NCI-H2171 (cell line): ENCODE measurements around the gene GTPBP1.
A peak's percentile ranks its signal among the peaks of the same experiment; 100 is the strongest.

Source experiments
- DNase-seq: peaks from one replicate; lab custom pipeline; 2025; lab: John Stamatoyannopoulos, UW

Gene GTPBP1

DNA sequence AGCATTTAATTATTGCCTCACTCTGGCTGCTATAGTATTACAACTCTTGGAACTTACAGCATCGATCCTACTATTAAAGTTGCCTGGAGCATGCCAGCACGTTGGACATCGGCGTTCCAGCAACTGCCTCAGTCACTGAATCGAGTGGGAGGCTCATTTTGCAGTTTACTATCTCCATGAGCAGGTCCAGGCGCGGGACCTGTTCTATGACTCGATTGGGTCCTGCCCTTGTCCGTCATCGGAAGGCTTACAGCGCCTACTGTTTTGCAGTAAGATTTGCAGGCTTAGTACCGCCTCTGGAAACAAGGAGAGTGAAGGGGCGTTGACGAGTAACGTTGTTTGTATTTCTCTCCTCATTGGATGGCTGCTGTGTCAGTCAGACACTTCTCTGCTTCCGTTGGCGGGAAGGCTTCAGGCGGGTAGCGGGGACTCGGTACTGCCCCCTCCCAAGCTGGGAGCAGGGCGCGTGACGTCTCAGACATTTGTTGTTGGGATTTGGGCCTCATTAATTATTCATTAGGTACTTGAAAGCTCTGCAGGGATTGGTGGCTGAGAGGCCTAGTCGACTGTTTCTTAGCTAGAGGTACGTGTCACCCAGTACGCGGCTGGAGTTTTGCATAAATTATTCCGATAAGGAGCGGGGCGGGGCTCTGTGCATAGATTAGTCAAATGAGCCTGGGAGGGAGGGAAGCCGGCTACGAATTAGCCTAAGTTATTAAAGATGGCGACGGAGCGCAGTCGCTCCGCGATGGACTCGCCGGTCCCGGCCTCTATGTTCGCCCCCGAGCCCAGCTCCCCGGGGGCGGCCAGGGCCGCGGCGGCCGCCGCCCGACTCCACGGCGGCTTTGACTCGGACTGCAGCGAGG, at the start of gene GTPBP1:
TSS of gene GTPBP1 (plus strand) at position 710 of the 866 bp plus-strand sequence. CDS start at position 722, 12 bp downstream.
- peak; percentile 100 for DNase-seq

DNA sequence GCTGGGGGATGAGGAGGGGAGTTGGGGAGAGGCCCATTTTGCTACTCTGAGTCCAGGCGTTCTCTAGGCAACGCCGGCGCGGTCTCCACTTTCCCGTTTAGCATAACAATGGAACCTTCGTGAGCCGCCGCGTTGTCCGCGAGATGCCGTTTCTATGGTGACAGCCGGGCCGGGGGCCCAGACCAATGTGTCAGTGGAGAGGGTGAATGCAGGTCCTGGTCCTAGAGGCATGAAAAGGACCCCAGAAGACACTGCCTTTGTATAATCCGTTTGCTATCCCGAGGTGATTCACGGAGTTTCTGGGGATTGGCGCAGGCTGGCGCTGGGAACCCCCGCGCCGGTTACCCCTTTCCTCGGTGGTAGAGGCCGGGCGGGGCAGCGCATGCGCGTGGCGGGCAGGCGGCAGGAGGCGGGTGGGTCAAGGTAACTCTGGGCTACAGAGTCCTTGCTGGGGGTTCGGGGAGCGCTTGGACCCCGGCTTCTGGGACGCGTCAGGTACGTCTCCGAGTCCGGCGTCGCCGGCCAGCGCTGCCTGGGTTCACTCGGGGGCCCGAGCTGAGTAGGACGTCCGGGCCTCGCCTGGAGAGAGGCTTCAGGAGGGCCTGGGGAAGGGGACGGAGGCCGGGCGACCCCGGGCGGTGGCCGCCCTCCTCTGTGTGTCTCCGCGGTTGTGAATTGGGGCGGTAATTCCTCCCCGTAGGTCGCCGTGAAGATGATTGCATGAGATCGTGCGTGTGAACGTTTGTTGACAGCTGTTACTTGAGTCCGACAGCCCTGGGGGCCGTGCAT, 49.3 kb upstream of the GTPBP1 start, which contains the start of the genes CBY1 and FAM227A:
TSS of gene CBY1 (plus strand) at position 383 of the 789 bp plus-strand sequence. CDS start 11,417 bp downstream, outside the sequence.
TSS of gene FAM227A (minus strand) at position 137 of the 789 bp plus-strand sequence. CDS start 6,224 bp downstream, outside the sequence.
- peak; percentile 81 for DNase-seq

DNA sequence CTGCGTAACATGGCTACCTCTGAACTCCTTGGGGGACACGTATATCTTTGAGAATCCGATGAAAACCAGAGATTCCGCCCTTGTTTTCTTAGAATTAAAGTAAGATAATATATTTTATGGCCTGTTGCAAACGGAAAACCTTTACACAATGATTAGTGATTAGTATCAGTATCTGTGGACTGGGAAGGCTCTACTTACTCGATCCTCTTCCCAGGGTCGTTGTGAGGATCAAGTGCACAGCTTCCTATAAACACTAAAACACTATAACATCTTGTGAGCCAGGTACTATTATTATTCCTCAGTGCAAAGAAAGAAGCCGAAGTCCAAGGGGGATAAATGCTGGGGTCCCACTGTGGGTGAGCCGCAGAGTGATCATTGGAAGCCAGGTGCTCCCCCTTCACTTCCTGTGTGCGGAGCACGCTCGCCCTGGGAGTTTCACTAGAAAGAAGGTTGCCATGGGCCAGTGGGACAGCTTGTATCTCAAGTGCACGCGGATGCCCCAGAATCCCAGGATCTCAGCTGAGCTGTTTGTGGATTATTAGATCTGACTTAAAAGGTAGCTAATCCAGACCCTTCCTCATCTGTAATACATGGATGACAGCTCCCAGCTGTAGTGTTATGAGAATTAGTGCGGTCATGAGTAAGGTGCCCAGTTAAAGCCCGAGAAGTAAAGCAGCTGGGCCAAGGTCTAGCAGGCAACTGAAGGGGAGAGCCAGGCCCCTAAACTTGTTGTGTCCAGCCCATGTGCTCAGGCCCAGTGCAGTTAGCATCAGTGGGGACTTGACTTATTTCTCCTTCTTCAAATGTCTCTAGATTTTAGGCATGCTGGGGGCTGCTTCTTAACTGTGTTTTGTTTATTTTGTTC, 48.5 kb upstream of the GTPBP1 start:
- DNase-seq, result no peak

DNA sequence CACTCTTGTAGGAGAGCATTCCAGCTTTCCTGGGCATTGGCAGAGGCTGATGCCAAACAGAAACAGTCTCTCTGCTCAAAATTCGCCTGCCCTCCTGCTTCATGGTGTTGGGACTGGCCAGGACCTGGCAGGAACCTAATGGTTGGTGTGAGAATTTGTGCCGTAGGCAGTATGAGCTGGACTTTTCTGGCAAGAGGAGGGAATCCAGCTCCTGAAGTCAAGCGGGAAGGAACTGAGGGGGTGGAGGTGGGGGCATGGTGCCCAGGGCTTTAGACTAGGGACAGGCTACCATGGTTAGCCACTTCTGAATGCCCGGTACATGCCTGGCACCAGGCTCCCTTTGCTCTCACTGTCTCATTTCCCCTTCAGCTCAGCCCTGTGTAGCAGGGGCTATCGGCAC, 30.9 kb upstream of the GTPBP1 start:
- no peak for DNase-seq

DNA sequence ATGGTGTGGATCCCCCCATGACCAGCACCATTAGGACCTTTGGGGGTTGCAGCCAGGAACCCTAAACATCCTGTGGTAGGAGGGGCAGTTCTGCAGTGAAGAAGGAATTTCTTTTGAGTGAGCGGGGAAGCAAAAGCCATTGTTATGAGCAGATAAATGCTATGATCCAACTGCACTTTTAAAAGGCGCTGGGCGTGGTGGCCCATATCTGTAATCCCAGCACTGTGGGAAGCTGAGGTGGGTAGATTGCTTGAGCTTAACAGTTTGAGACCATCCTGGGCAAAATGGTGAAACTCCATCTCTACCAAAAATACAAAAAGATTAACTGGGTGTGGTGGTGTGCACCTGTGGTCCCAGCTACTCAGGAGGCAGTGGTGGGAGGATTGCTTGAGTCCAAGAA, 29.9 kb upstream of the GTPBP1 start:
- no peak for DNase-seq

DNA sequence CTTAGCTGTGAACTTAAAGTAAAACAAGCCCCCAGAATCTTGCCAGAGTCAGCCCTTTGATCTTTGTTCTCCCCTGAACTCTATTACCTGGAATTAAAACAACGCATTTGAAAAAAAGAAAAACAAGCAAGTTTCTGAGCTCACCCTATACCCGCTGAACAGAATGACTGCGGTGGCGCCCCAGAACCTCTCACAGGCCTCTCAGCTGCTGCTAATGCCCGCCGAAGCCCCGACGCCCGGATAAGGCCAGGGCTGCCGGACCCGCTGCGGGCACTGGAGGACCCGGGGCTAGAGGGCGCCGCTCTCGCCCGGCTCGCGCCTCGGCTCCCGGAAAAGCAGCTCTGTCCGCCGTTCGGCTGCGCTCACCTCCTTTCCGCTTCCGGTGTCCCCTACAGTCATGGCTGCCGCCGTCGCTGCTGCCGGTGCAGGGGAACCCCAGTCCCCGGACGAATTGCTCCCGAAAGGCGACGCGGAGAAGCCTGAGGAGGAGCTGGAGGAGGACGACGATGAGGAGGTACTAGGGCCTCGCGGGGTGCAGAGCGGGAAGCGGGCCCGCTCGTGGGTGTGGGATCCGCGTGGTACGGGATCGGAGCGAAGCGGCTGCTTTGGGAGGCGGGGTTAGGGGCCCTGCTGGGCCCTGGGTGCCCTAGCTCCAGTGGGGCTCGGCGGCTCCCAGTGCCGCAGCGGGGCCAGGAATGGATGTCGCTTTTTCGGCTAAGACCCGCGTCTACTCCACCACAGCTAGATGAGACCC, 24.0 kb upstream of the GTPBP1 start, which contains the start of gene TOMM22:
TSS of gene TOMM22 (plus strand) at position 376 of the 754 bp plus-strand sequence. CDS start at position 398, 22 bp downstream.
- DNase-seq, result peak; percentile 81

DNA sequence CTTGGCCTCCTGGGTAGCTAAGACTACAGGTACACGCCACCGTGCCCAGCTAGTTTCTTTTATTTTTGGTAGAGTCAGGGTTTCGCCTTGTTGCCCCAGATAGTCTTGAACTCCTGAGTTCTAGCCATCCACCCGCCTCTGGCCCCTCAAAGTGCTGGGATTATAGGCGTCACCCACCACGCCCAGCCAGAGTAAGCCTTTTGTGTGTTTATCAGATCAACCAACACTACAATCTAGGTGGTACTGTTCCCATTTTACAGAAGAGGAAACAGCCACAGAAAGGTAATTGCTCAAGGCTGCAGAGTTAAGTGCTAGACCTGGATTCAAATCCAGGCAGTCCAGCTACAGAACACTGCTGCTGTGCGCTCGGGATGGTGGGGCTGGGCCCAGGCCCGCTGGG, 20.8 kb upstream of the GTPBP1 start:
- no peak for DNase-seq

DNA sequence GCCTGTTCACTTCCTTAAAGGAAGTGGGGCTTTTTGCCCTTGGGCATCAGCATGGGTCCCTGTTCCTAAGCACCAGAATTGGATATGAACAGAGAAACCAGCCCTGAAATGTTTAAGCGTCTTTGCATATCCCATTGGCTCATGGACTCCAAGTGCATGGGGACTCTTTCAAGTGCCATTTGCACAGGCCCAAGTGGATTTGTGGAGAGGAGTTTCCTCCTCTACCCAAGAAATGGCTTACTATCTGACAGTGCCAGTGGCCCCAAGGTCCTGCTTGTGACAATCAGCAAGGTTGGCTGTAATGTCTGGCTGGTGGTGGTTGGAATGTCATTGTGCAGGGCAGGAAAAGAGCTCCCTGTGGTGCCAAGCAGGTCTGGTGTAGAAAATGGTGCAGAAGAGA, 20.0 kb upstream of the GTPBP1 start:
- DNase-seq, result no peak

DNA sequence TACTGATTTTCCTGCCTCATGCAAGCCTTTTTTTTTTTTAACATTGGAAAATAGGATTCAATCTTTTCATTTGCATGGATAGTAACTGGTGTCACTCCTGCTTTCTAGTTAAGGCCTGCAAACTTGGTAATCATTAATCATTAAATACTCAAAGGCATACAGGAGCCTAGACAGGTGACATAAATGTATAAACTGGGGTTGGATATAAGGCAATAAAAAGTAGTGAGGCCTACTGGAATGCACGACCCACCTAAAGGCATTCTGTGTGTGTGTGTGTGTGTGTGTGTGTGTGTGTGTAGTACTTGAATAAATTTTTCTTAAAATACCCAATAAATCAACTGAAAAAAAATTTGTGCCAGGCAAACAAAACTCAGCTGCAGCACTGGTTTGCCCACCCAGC, 16.1 kb upstream of the GTPBP1 start:
- DNase-seq, result no peak

DNA sequence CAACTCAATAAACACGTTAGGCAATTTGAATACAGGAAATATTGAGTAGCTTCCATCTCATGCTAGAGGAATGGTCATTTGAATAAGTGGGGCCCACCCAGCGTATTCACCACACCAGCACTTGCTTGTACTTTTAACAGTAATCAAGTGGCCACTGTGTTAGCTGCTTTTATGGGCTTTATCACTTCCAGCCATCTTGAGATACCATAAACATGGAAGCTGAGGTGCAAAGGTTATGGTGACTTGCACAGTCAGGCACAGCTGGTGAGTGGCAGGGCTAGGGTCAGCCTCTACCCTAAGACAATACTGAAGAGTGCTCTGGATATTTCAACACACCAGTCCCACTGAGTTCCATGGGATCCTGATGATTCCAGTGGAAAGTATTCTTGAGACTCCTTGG, 11.7 kb upstream of the GTPBP1 start:
- no peak for DNase-seq

DNA sequence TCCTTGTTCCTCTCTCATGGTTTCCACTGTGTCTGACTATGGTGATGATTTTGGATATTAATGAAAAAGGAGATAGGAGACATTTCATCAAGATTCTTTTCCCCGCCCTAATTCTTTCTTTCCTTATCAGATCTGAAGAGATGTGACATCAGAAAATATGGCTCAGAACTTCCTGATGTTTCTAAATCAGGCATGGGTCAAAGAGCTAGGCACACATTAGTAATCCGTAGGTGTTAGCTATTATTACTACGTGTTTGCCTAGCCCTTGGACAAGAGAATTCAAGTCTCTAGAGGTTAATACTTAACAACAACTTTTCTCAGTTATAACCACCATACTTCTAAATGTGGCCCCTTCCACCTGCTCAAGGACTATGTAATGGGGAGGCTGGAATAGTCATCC, 10.8 kb upstream of the GTPBP1 start:
- DNase-seq, result no peak

DNA sequence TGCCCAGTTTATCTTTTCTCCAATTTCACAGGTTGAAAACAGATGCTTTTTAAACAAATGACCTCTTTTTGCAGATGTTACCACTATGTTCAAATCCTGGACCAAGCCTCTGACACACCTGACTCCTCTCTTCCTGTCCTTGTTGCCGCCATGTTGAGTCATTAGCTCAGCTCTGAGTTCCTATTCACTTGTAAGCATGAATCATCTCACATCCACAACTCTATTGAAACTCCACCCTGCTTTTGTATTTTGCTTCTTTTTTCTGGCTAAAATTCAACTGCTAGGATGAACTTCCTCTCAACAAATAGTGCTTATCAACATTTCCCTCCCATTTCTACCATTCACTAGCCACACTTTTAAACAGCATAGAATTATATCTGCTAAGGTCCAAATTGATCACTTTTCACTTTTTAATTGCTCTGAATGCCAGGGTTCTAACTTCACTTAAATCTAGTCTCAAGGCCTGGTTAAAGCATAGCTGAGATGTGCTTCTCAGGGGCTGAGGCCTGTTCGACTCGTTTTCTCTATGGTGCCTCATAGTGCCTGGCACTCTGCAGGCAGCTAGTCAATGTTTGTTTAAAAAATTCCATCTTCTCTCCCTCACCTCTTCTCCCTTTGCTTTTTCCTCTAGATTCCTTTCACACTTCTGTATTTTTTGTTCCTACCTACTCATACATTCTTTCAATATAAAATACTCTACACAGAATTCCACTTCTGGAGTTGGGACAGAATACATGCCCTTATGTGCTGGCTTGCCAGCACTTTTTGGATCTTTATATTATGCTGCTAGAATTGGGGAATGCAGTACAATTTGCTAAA, 8.9 kb upstream of the GTPBP1 start:
- no peak for DNase-seq

DNA sequence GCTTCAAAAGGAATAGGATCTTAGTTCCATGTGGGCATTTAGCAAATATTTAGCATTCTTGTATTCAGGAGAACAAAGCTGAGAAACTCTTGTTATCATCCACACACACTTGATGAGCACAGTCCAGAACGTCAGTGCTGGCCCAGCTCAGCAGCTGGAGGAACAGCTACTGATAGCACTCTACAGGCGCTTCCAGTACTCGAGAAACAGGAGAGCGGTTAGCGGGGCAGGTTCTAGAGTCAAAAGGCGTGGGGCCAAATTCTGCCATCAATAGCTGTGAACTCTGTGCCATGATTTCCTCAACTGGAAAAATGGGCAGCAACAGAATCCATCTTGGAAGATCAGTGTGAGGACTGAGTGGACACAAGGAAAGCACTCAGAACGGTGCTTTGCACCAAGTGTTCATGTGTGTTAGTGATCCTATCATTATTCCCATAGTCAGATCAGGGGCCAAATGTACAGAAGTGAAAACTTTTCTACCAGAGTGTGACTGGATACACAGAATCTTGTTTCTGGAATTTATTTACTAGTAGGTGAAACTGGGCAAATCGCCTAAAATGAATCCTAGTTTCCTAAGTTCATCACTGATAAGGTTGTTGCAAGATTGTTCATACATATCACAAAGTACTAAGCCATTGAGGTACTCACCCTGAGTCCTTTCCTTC, 8.2 kb upstream of the GTPBP1 start:
- DNase-seq, result no peak

DNA sequence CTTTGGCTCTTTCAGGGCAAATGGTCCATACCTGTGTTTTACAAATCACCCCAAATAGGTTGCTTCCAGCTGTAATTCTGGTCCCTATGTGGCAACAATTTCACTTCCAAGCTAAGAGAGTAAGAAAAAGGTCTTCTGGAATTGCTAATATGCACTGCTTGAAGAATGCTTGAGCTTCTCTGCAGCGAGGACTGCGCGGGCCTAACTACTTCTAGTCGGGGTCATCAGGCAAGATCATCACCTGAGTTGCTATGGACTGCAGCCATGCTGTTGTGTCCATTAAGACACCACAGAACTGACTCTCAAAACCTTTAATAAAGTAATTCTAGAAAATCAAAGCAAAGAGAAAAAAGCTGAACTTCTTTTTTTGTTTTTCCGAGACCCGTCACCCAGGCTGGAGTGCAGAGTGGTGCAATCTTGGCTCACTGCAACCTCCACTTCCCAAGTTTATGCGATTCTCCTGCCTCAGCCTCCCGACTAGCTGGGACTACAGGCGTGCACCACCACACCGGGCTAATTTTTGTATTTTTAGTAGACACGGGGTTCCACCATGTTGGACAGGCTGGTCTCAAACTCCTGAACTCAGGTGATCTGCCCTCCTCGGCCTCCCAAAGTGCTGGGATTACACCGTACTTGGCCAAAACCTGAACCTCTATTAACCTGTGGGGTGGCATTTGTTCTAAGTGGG, 7.2 kb upstream of the GTPBP1 start:
- no peak for DNase-seq

DNA sequence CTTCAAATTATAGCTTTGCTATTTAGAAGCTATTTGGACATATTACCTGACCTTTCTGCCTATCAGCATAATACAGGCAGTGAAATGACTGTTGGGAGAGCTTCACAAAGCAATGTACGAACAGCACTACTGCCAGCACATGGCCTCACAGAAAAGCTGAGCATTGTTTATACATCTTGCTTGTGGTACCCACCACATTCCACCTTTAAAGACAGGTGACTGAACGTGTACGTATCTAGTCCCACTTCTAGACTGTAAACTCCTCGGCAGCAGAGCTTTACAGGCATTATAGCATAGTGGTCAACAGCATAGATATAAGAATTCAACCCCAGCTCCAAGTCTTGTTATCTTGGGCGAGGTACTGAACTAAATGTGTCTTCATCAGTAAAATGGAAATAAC, 6.6 kb upstream of the GTPBP1 start:
- DNase-seq, result no peak

DNA sequence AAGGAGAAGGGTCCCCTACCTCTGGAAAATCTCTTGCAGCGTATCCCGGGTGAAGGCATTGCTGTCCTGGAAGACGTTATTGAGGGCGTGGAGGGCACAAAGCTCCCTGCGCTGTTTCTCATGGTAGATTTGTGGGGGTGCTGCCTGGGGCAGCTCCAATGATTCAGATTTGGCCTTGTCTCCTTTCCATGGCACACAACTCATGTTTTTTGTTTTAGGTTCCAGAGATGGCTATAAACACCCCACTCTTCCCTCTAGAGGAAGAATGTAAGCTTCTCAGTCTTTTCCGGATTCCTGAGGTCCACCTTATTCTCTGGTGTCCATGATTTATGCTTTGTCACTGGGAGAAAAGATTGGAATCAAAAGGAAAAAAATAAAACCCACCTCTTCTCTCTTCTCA, 6.0 kb upstream of the GTPBP1 start:
- no peak for DNase-seq

DNA sequence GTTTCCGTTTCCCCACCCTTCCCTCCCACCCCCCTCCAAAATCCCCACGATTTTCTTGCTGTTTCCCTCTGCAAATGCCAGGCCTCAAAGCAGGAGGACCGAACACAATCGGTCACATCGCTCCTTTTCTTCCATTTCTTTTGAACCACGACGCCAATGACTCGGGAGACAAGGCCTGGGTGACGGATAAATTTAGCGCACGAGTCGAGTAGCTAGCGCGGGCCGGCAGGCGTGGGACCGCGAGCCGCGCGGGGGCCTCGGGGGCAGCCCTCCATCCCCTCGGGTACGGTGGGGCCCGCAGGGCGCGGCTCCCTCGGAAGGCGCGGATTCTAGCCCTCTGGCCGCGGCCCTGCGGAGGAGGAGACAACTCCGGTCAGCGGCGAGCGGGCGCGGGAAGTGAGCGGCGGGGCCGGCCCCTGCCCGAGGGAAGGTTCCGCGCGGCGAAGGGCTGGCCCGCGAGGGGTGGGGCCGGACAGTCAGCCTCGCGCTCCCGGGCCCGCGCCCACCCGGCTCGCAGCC, 5.4 kb upstream of the GTPBP1 start:
- no peak for DNase-seq

DNA sequence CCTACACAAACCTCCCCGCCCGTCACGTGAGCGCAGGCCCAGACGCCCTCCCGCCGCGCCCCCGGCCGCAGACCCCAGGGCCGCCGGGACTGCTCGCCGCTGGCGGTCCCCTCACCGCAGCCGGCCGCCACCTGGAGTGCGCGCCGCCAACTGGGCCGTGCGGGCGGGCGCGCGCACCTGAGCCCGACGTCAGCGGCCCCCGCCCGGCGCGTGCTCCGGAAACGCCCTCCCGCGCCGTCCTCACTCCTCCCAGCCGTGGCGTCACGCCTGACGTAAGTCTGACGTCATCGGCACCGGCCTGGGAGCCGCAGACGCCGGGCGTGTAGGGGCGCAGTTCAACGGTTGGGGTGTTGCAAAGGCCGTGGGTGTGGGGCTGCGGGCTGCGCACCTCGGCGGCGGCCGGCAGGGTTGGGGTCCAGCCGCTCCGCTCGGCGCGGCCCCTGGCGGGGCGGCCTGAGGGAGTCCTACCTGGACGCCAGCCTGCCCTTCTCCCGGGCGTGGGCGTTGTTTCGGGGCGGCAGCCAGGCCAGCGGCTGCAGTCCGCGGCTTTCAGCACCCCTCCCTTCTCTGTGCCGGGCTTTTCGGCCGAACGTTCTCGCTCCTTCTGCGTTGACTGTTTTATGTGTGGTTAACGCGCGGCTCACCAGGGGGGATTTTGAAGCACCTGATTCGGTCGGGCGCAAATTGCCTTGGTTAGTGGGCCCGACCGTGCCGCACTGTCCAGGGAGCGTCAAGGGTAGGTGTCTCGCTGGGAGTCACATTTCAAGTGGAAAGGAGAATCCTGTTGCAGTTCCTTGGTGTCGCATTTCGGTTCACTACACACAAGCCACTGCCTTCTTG, 4.7 kb upstream of the GTPBP1 start, which contains the start of gene JOSD1:
TSS of gene JOSD1 (minus strand) at position 155 of the 840 bp plus-strand sequence. CDS start 956 bp downstream, outside the sequence.
- DNase-seq, result peak; percentile 97
